Measurements from ENCODE around the gene TNFRSF21. TPM values are rescaled to one million over a fixed set of nuclear protein-coding genes. Genes with fewer than 3 reads are reported as not detected.

TNFRSF21 gene
- polyA plus RNA-seq, 3 donors, result 0.43 to 0.86 (median 0.58) TPM

- TF ChIP-seq CTCF (IDR thresholded peaks at IDR 0.05), result no peak
- Histone ChIP-seq H3K4me2 (replicated peaks; ENCODE audit: extremely low read depth, low read length, poor library complexity, severe bottlenecking) (no peak overlapping the region), H4K20me1 (ENCODE audit: insufficient read depth, low read length) (no peaks in the 10 kb centered on the region), H3K36me3 (replicated peaks in 1 of 2; ENCODE audit: control insufficient read depth in 1 of 2, insufficient read depth in 2 of 2, low read length in 2 of 2) (no peaks in the 10 kb centered on the region), H3K4me3 (replicated peaks in 1 of 3; ENCODE audit: low read depth in 2 of 3, low read length in 3 of 3) (no peak overlapping the region), H3K4me1 (ENCODE audit: control insufficient read depth in 1 of 2, insufficient read depth in 2 of 2, low read length in 2 of 2) (peaks cover 10 to 14% of the 10 kb centered on the region in 2 donors), H3K79me2 (ENCODE audit: insufficient read depth, low read length) (no peaks in the 10 kb centered on the region), H3K9ac (ENCODE audit: insufficient read depth, low read length, poor library complexity, severe bottlenecking) (no peak overlapping the region), H3K27me3 (ENCODE audit: control insufficient read depth in 2 of 2, insufficient read depth in 2 of 2, low read length in 2 of 2) (peaks cover 22 to 27% of the 10 kb centered on the region in 2 donors), H3K27ac (ENCODE audit: low read depth in 1 of 2, low read length in 2 of 2) (no peak overlapping the region), H3K9me3 (replicated peaks in 1 of 2; ENCODE audit: control insufficient read depth in 1 of 2, insufficient read depth in 1 of 2, low read length in 2 of 2) (no peaks in the 10 kb centered on the region), H2AFZ (ENCODE audit: insufficient read depth, low read depth, low read length, poor library complexity, severe bottlenecking) (no peak overlapping the region)
- peaks cover 11% of the 10 kb centered on the region for H3K4me1 Mint-ChIP-seq
- H3K36me3 Mint-ChIP-seq, result peaks cover 0 to 9% of the 10 kb centered on the region in 2 donors
- no CpG with 5 or more reads among the region's 2 CpGs for WGBS (ENCODE audit: insufficient coverage)
- H3K27ac Mint-ChIP-seq, result no peak overlapping the region
- DNase-seq, result no peak
- H3K27me3 Mint-ChIP-seq (ENCODE audit: low read depth in 3 of 3), result peaks cover 26 to 40% (median 31%) of the 10 kb centered on the region in 3 donors
- intact Hi-C loops (cut with micrococcal nuclease), result loop anchor here in 1 of 2 donors (5.0 to 10.0 kb wide), 2 partner anchors 60 to 452 kb away; no protein-coding TSS in a partner anchor
- H3K4me3 Mint-ChIP-seq, result no peak overlapping the region
- H3K9me3 Mint-ChIP-seq, result peaks cover 0 to 12% (median 5%) of the 10 kb centered on the region in 7 donors
Measured at GRCh38 chr6:47306887-47307286, 2.8 kb downstream of the TNFRSF21 start.

GRCh38 chr6:47303861-47304260, 5.8 kb downstream of the TNFRSF21 start:
- 100% methylated on average over 1 of the region's 1 CpG for WGBS (ENCODE audit: insufficient coverage)
- H3K27me3 Mint-ChIP-seq (ENCODE audit: low read depth in 3 of 3), result peaks cover 22 to 25% (median 22%) of the 10 kb centered on the region in 3 donors

More at GRCh38 chr6:47303861-47304260, 5.8 kb downstream of the TNFRSF21 start:
- Histone ChIP-seq H3K9me3 (replicated peaks in 1 of 2; ENCODE audit: control insufficient read depth in 1 of 2, insufficient read depth in 1 of 2, low read length in 2 of 2) (no peaks in the 10 kb centered on the region), H3K27me3 (ENCODE audit: control insufficient read depth in 2 of 2, insufficient read depth in 2 of 2, low read length in 2 of 2) (peaks cover 19 to 21% of the 10 kb centered on the region in 2 donors), H3K9ac (ENCODE audit: insufficient read depth, low read length, poor library complexity, severe bottlenecking) (no peak overlapping the region), H3K4me3 (replicated peaks in 1 of 3; ENCODE audit: low read depth in 2 of 3, low read length in 3 of 3) (no peak overlapping the region), H3K27ac (ENCODE audit: low read depth in 1 of 2, low read length in 2 of 2) (no peak overlapping the region), H3K36me3 (replicated peaks in 1 of 2; ENCODE audit: control insufficient read depth in 1 of 2, insufficient read depth in 2 of 2, low read length in 2 of 2) (no peaks in the 10 kb centered on the region), H2AFZ (ENCODE audit: insufficient read depth, low read depth, low read length, poor library complexity, severe bottlenecking) (no peak overlapping the region), H4K20me1 (ENCODE audit: insufficient read depth, low read length) (no peaks in the 10 kb centered on the region), H3K4me1 (ENCODE audit: control insufficient read depth in 1 of 2, insufficient read depth in 2 of 2, low read length in 2 of 2) (peaks cover 6% of the 10 kb centered on the region in 2 donors), H3K79me2 (ENCODE audit: insufficient read depth, low read length) (no peaks in the 10 kb centered on the region), H3K4me2 (replicated peaks; ENCODE audit: extremely low read depth, low read length, poor library complexity, severe bottlenecking) (no peak overlapping the region)
- no peak for DNase-seq
- H3K27ac Mint-ChIP-seq, result no peak overlapping the region
- H3K9me3 Mint-ChIP-seq, result peaks cover 0 to 18% (median 6%) of the 10 kb centered on the region in 7 donors
- H3K36me3 Mint-ChIP-seq, result peaks cover 0 to 9% of the 10 kb centered on the region in 2 donors
- H3K4me1 Mint-ChIP-seq, result peaks cover 8% of the 10 kb centered on the region
- H3K4me3 Mint-ChIP-seq, result no peak overlapping the region
- TF ChIP-seq CTCF (IDR thresholded peaks at IDR 0.05), result no peak
- intact Hi-C loops (cut with micrococcal nuclease), result loop anchor here in 1 of 2 donors (10.0 kb wide), 1 partner anchor 449 kb away; no protein-coding TSS in a partner anchor
